DOHH2 (cell line): ENCODE measurements around the gene GOLGA2.

ENCODE experiments used
- H3F3A ChIP-seq: fragments of 200-600 bp; sonication (generic), shearing (Covaris generic); 2 replicates; pipeline ENCODE4 v1.6.0; 2016; ENCODE audit warnings: antibody characterized with exemption, mild to moderate bottlenecking; ENCODE audit not compliant: control insufficient read depth, insufficient read depth
- H3K27ac ChIP-seq: fragments of 200-600 bp; sonication (generic); 2 replicates; pipeline ENCODE4 v1.5.1; 2014; ENCODE audit warnings: low read depth, mild to moderate bottlenecking, low read length, moderate library complexity
- H3K27me3 ChIP-seq: fragments of 200-600 bp; sonication (generic); 2 replicates; pipeline ENCODE4 v1.6.1; 2014; ENCODE audit warnings: mild to moderate bottlenecking, low read length, mixed read lengths; ENCODE audit not compliant: control insufficient read depth
- H3K36me3 ChIP-seq: fragments of 200-600 bp; sonication (generic); 2 replicates; pipeline ENCODE4 v1.6.1; 2014; ENCODE audit warnings: mild to moderate bottlenecking, low read length, moderate library complexity, mixed read lengths; ENCODE audit not compliant: control insufficient read depth
- H3K4me1 ChIP-seq: fragments of 200-600 bp; sonication (generic); 2 replicates; pipeline ENCODE4 v1.6.1; 2014; ENCODE audit warnings: mild to moderate bottlenecking, low read length, mixed read lengths; ENCODE audit not compliant: control insufficient read depth
- H3K4me2 ChIP-seq: fragments of 200-600 bp; sonication (generic); 2 replicates; pipeline ENCODE4 v1.6.0; 2014; ENCODE audit warnings: mild to moderate bottlenecking, low read length, moderate library complexity
- H3K4me3 ChIP-seq: fragments of 200-600 bp; sonication (generic); 2 replicates; pipeline ENCODE4 v1.5.1; 2014; ENCODE audit warnings: mild to moderate bottlenecking, low read length, mixed read lengths
- H3K79me2 ChIP-seq: fragments of 200-600 bp; sonication (generic); 2 replicates; pipeline ENCODE4 v1.6.1; 2014; ENCODE audit warnings: mild to moderate bottlenecking, low read length, mixed read lengths; ENCODE audit not compliant: control insufficient read depth
- H3K9me2 ChIP-seq: fragments of 200-600 bp; sonication (generic); replicated peaks from 2 replicates; pipeline ENCODE4 v1.6.1; 2014; ENCODE audit warnings: mild to moderate bottlenecking, low read length, mixed read lengths; ENCODE audit not compliant: control insufficient read depth
- H3K9me3 ChIP-seq: fragments of 200-600 bp; sonication (generic); 2 replicates; pipeline ENCODE4 v1.6.1; 2014; ENCODE audit warnings: antibody characterized with exemption, low read length, mixed read lengths; ENCODE audit not compliant: control insufficient read depth, insufficient read depth
- H4K20me1 ChIP-seq: fragments of 200-600 bp; sonication (generic); 2 replicates; pipeline ENCODE4 v1.6.0; 2014; ENCODE audit warnings: low read depth, mild to moderate bottlenecking, antibody characterized with exemption, low read length, moderate library complexity; ENCODE audit not compliant: control insufficient read depth, insufficient read depth
- EZH2phosphoT487 ChIP-seq: fragments of 200-600 bp; sonication (generic); IDR thresholded peaks from 2 replicates; pipeline ENCODE4 v1.6.1; 2017; ENCODE audit warnings: borderline replicate concordance, mild to moderate bottlenecking, antibody characterized with exemption, low read length, moderate library complexity, mixed read lengths
- TF ChIP-seq, protein P1 (sequence below): fragments of 200-600 bp; sonication (generic); IDR thresholded peaks from one replicate; pipeline ENCODE4 v1.5.1; 2014; ENCODE audit warnings: antibody characterized with exemption, mild to moderate bottlenecking, low read depth, low read length; ENCODE audit not compliant: poor library complexity, severe bottlenecking

The GOLGA2 gene

DNA sequence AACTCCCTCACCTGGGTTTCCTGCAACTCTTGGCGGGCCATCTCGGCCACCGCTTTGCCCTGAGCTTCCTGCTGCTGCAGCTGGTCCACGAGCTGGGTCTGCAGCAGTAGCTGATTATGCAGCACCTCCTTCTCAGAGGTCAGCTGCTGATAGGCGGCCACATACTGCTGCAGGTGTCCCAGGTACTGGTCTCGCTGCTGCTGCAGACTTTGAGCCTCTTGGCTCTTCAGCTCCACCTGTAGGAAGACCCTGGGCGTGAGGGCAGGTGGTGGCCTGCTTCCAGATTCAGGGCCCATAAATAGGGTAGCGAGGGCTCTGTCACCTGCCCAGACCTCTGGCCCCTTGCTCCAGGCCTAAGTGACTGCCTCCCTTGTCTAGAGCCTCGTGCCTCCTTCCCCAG, 16.7 kb downstream of the GOLGA2 start:
- H3K4me2 ChIP-seq: no peak overlapping the region
- H3K4me3 ChIP-seq: no peak overlapping the region
- TF ChIP-seq, protein P1, sequence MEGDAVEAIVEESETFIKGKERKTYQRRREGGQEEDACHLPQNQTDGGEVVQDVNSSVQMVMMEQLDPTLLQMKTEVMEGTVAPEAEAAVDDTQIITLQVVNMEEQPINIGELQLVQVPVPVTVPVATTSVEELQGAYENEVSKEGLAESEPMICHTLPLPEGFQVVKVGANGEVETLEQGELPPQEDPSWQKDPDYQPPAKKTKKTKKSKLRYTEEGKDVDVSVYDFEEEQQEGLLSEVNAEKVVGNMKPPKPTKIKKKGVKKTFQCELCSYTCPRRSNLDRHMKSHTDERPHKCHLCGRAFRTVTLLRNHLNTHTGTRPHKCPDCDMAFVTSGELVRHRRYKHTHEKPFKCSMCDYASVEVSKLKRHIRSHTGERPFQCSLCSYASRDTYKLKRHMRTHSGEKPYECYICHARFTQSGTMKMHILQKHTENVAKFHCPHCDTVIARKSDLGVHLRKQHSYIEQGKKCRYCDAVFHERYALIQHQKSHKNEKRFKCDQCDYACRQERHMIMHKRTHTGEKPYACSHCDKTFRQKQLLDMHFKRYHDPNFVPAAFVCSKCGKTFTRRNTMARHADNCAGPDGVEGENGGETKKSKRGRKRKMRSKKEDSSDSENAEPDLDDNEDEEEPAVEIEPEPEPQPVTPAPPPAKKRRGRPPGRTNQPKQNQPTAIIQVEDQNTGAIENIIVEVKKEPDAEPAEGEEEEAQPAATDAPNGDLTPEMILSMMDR: no peak
- TF ChIP-seq EZH2phosphoT487: no peak
- H4K20me1 ChIP-seq: no peaks in the 10 kb centered on the region; the same call in 1 of the 2 replicates
- no peaks in the 10 kb centered on the region for H3K9me3 ChIP-seq
- no peaks in the 10 kb centered on the region; the same call in 1 of the 2 replicates for H3K36me3 ChIP-seq
- no peaks in the 10 kb centered on the region for H3K9me2 ChIP-seq
- no peaks in the 10 kb centered on the region for H3F3A ChIP-seq
- no peak overlapping the region for H3K27ac ChIP-seq
- H3K4me1 ChIP-seq: no peaks in the 10 kb centered on the region
- no peaks in the 10 kb centered on the region; the same call in 1 of the 2 replicates for H3K27me3 ChIP-seq
- H3K79me2 ChIP-seq: no peaks in the 10 kb centered on the region

DNA sequence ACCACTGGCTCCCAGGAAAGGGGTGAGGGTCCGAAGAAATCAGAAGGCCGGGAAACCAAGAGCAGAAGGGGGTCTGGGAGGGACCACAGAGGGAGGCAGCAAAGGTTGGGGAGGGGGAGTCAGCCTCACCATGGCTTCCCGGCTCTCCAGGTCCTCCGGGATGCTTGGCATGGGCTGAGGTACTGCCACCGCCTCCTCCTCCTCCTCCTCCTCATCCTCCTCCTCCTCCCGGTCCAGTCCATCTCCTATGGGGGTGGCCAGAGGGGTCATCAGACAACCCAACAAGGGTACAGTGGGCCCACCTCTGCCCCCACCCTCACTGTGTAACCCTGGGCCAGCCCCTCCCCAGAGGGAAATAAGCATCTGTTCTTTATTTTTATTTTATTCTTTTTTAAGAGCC, 17.5 kb downstream of the GOLGA2 start:
- no peaks in the 10 kb centered on the region; the same call in 1 of the 2 replicates for H3K36me3 ChIP-seq
- no peaks in the 10 kb centered on the region for H3K79me2 ChIP-seq
- TF ChIP-seq, protein P1: no peak
- no peak for TF ChIP-seq EZH2phosphoT487
- H3K4me2 ChIP-seq: no peak overlapping the region
- no peaks in the 10 kb centered on the region for H3K9me3 ChIP-seq
- no peak overlapping the region for H3K27ac ChIP-seq
- no peaks in the 10 kb centered on the region for H3K9me2 ChIP-seq
- peaks cover under 1% of the 10 kb centered on the region; the same call in 1 of the 2 replicates for H3K27me3 ChIP-seq
- no peaks in the 10 kb centered on the region; the same call in 1 of the 2 replicates for H4K20me1 ChIP-seq
- H3K4me1 ChIP-seq: peaks cover 1% of the 10 kb centered on the region
- no peak overlapping the region for H3K4me3 ChIP-seq
- no peaks in the 10 kb centered on the region for H3F3A ChIP-seq

DNA sequence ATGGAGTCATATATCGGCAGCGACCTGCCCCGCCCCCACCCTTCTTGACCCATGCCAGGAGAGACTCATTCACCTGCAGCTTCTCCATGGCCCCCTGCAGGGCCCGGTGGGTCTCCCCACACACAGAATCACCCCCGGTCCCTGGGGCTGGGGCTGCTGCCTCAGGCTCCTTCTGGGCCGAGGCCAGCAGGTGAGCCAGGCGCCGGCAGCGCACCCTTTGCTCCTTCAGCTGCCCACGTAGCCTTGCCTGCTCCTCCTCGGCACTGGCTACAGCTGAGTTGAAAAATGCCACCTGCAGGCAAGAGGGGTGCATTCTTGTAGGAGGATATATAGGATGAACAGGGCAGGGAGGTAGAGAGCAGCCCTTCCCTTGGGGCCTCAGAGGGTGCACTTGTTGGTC, 17.9 kb downstream of the GOLGA2 start:
- Histone ChIP-seq H3F3A (no peaks in the 10 kb centered on the region), H3K36me3 (no peaks in the 10 kb centered on the region; the same call in 1 of the 2 replicates), H3K4me3 (no peak overlapping the region), H3K27me3 (peaks cover 3% of the 10 kb centered on the region; the same call in 1 of the 2 replicates), H3K4me1 (peaks cover 5% of the 10 kb centered on the region), H3K9me2 (no peaks in the 10 kb centered on the region), H3K9me3 (no peaks in the 10 kb centered on the region), H3K79me2 (no peaks in the 10 kb centered on the region), H4K20me1 (no peaks in the 10 kb centered on the region; the same call in 1 of the 2 replicates), H3K4me2 (no peak overlapping the region), H3K27ac (no peak overlapping the region)
- TF ChIP-seq EZH2phosphoT487: no peak

DNA sequence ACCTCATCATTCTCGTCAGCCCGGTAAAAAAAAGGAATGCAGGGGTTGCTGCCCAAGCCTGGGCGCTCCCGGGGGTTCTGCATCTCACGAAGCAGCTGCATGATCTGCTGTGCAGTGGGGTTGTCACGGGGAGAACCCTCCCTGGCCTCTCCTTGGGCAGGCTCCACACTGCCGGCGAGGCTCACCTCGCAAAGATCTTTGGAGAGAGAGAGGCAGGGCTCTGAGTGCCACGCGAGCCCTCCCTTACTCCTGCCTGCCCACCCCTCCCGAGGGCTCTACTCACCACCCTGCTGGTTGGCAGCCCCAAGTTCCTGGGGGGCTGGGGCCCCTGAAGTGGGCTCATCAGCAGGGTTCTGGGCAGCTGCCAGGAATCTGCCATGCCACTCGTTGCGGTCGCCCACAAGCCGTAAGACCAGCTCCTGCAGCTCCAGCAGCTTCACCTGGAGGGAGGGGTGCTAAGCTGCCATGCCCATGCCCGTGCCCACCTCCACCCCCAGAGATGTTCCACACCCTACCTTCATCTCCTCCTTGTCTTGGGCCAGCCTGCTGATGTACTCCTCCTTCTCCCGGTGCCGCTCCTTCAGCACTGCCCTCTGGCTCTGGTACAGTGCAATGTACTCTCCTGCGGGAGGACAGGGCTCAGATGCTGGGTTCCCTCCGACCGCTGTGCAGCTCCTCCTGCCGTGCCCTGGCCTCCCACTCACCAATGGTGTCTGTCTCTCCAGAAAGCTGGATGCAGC, 18.6 kb downstream of the GOLGA2 start:
- H4K20me1 ChIP-seq: no peaks in the 10 kb centered on the region; the same call in 1 of the 2 replicates
- H3K36me3 ChIP-seq: no peaks in the 10 kb centered on the region; the same call in 1 of the 2 replicates
- no peaks in the 10 kb centered on the region for H3K79me2 ChIP-seq
- H3K4me3 ChIP-seq: no peak overlapping the region
- no peaks in the 10 kb centered on the region for H3F3A ChIP-seq
- H3K9me3 ChIP-seq: no peaks in the 10 kb centered on the region
- peaks cover 9% of the 10 kb centered on the region for H3K4me1 ChIP-seq
- H3K27me3 ChIP-seq: peaks cover 9% of the 10 kb centered on the region
- H3K27ac ChIP-seq: no peak overlapping the region
- no peak overlapping the region for H3K4me2 ChIP-seq
- H3K9me2 ChIP-seq: no peaks in the 10 kb centered on the region
- TF ChIP-seq, protein P1: no peak
- no peak for TF ChIP-seq EZH2phosphoT487
